PC-9 (cell line): ENCODE data around the gene TGFBR2.

Source experiments
- CTCF ChIP-seq: fragments of 200-600 bp; sonication (generic); conservative IDR thresholded peaks from 2 replicates; pipeline ENCODE4 v1.6.1; 2017; ENCODE audit warnings: mixed run types, antibody characterized with exemption, mild to moderate bottlenecking, moderate library complexity
- EZH2 ChIP-seq: fragments of 200-600 bp; sonication (generic); IDR thresholded peaks from 2 replicates; pipeline ENCODE4 v1.8.0; 2017; ENCODE audit warnings: antibody characterized with exemption, low read depth

- TF ChIP-seq CTCF (no peak), EZH2 (no peak)
Observed at GRCh38 chr3:30634761-30635735, 28.6 kb downstream of the TGFBR2 start.
